NCI-H187 treated with DMSO at 0.1 percent for 48 hours (cell line): ENCODE results near the gene TSKS.
A peak's percentile ranks its signal among the peaks of the same experiment; 100 is the strongest.

Source experiments
- DNase-seq: peaks from one replicate; lab custom pipeline; 2025; lab: John Stamatoyannopoulos, UW

The TSKS gene

GRCh38 chr19:49713236-49713845, 49.8 kb downstream of the TSKS start:
- no peak for DNase-seq

GRCh38 chr19:49712397-49712859, 50.7 kb downstream of the TSKS start:
- no peak for DNase-seq

- DNase-seq = no peak
Measured at GRCh38 chr19:49710372-49710951, 52.6 kb downstream of the TSKS start.

- no peak for DNase-seq
Measured at GRCh38 chr19:49705919-49706318, 57.2 kb downstream of the TSKS start.

GRCh38 chr19:49704888-49705642, 58.0 kb downstream of the TSKS start:
- DNase-seq = no peak

GRCh38 chr19:49701271-49701786, 61.8 kb downstream of the TSKS start:
- no peak for DNase-seq

GRCh38 chr19:49700563-49700962, 62.5 kb downstream of the TSKS start:
- no peak for DNase-seq

GRCh38 chr19:49699364-49699763, 63.7 kb downstream of the TSKS start:
- DNase-seq = no peak

GRCh38 chr19:49696865-49697264, 66.2 kb downstream of the TSKS start:
- DNase-seq = no peak

- no peak for DNase-seq
Measured at GRCh38 chr19:49696115-49696514, 67.0 kb downstream of the TSKS start.

- DNase-seq = no peak
Measured at GRCh38 chr19:49692147-49692506, 71.0 kb downstream of the TSKS start.

GRCh38 chr19:49691243-49692146, 71.6 kb downstream of the TSKS start:
- DNase-seq = no peak

- peak; percentile 97 for DNase-seq
Measured at GRCh38 chr19:49690656-49691242, 72.4 kb downstream of the TSKS start, which contains the start of gene CPT1C. Gene CPT1C, plus strand, starts transcription at chr19:49691116. Its CDS starts 1,137 bp downstream, at chr19:49692253.

- DNase-seq = no peak
Measured at GRCh38 chr19:49690079-49690655, 72.9 kb downstream of the TSKS start.
